Fibroblast of skin of back (primary cell): ENCODE data around the gene HDAC6.
"Not testable (repeated sequence)": the region's sequence is repeated elsewhere in the genome, so short reads cannot be mapped to it uniquely, and the experiment has no call there.

Source experiments
- DNase-seq: peaks from one replicate; pipeline ENCODE4 v3.0.0-alpha.2; 2013

Gene HDAC6

GRCh38 chrX:48826135-48826875, 24.4 kb downstream of the HDAC6 start, which contains the start of gene ERAS:
TSS of gene ERAS (plus strand) at chrX:48826513. CDS start at chrX:48829124, 2,611 bp downstream.
- DNase-seq, result no peak

DNA sequence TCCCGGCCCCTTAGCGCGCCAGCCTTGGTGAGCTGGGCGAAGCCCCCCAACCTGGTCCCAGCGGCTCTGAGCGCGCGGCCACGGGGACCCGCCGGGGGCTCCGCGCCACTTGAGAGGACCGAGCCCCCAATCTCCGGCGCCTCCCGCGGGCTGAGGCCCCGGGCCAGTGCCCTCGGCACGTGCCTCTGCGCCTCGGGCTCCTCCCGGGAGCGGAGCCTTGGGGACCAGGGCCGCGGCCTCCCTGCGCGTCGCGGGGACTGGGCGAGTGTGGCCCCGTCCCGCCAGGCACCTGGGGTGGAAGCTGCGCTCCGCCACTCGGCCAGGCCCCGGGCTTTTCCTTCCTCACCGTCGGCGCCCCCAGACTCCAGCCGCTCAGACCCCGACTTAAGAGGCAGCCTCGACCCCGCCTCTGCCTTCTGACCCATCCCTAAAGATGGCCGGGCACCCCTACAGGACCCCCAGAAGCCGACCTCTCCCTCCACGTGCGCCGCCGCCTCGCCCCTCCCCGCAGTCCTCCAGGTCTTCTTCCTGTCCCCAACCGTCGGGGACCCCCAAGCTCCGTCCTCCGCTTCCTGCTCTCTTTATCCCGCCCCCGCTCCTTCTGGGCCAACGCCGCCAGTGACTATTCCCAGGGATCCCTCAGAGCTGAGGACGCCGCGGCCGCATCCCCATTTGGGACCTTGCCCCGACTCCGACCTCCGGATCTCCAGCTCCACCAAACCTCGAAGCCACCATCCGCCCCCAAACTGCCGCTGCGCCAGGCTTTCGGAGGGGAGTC, 25.2 kb downstream of the HDAC6 start:
- DNase-seq, result no peak

DNA sequence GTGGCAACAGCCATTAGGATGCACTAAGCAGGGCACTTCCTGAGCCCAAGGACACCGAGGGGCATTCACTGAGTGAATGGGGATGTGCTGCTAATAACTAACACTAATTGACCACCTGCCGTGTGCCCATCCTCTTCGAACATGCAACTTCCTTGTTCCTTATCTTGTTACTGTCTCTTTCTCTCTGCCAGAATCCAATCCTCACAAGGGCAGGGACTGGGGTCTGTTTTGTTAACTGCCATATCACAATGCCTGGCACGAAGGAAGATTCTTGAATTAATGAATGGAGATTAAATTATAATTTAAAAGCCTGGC, 25.7 kb downstream of the HDAC6 start:
- no peak for DNase-seq

- no peak for DNase-seq
Observed at GRCh38 chrX:48829016-48829735, 27.3 kb downstream of the HDAC6 start.

DNA sequence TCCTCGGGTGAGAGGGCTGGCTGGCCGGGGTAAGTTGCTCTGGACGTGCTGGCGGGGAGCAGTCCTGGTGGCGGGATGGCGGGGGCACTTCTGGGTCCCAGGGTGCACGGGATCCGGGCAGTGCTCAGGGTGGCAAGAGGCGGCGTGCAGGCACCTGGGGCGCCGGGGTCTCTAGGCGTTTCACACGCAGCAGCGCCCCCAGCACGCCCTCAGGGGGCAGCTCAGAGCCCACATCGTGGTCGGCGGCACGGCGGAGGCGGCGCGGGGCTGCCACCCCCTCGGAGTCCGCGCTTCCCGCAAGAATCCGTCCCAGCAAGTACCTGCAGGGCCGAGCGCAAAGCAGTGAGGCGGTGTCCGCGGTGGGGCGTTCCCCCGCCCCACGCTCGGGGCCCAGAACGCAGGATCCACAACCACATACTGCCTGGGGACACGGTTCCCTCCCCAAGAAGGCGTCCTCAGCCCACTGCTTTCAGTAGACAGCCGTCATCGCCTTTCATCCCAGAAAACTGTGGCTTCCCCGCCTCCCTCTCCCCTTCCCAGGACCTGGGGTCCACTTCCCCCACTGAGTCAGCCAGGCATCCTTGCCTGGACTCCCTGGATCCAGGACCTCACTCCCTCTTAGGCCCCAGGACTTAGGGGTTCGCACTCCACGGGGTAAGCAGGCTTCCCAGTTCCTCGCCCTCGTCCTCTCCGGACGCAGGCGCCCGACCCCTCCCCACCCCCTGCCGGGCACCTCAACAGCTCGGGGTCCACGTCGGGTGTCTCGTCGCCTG, 29.5 kb downstream of the HDAC6 start:
- no peak for DNase-seq

DNA sequence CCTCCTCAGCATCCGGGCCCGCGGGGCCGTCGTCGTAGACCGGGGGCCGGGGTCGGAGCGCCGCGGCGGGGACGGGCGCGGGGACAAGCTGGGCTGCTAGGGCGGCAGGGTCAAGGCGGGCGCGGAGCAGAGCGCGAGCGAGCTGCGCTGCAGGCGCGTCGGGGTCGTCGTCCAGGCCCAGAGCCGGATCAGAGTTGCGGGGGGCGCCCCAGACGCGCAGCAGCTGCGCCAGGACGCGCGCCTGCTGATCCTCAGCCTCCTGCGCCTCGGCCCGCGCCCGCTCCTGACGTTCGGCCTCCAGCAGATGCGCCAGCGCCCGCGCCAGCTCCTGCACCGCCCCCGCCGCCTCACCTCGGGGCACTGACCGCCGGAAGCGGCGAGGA, 30.0 kb downstream of the HDAC6 start:
- no peak for DNase-seq

DNA sequence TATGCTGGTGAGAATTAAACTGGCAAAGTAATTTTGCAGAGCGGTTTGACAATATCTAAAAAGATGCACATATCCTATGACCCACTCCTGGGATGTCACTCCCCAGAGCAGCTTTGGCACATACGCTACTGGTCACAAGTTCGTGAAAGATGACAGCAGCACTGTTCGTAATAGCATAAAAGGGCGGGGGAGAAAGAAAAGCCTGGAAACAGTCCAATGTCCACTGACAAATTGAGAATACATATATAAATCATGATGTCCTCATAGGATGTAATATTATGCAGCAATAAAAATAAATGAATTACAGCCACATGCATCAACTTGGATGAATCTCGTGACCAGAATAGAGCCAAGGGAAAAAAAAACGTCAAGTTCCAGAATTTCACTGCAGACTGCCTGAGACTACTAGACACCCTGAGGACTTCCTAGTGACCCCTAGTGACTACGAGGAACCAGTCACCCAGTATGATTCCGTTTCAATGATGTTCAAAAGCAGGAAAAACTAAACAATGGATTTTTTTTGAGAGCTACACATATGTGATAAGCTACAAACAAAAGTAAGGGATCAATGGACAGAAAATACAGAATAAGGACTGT, 31.8 kb downstream of the HDAC6 start:
- no peak for DNase-seq

DNA sequence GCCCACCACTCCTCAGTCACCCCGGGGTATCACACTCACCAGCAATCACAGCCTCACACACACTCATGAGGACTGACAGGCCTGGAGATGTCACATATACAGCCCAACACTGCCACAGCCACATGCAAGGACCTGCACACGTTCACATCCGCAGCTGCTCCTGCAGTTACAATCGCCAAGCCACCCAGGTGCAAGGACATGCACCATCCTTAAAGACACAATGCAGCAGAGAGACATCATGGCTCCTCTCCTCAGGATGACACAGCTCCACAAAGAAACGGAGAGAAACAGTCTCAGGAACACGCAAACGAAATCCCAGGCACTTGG, 32.5 kb downstream of the HDAC6 start:
- DNase-seq, result no peak

DNA sequence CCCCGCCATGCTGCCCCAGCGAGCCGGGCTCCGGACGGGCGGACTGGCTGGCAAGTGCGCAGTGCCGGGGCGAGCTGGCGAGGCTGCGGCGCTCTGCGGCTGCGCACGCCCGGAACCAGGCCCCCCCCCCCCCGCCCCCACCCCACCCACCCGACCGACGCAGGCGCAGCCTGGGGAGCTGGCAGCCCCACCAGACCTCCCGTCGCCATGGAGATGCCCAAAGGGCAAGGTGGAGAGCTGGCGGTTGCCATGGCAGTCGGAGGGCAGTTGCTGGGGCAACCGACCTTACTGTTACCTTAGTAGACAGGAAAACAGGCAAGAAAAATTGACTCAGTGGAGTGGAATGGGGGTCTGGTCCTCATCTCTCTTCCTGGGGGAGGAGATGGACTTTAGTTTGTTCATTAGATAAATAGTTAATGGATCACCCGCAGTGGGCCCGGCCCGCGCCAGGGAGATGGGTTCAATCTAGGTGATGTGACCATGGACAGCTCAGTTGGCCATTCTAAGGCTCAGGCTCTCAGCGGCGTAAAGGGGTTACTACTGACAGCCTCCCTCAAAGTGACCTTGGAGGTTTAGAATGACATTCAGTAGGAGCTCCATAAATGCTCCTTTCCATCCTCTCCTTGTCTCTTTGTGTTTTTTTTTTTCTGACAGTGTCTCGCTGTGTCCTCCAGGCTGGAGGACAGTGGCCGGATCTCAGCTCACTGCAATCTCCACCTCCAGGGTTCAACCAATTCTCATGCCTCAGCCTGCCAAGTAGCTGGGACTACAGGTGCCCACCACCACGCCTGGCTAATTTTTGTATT, 33.9 kb downstream of the HDAC6 start, which contains the start of gene PCSK1N:
Gene PCSK1N, minus strand, starts transcription at position 87 of the 806 bp plus-strand sequence. Its CDS starts 78 bp downstream, at position 9.
- DNase-seq, result no peak

- no peak for DNase-seq
Observed at GRCh38 chrX:48839686-48840085, 37.8 kb downstream of the HDAC6 start.

DNA sequence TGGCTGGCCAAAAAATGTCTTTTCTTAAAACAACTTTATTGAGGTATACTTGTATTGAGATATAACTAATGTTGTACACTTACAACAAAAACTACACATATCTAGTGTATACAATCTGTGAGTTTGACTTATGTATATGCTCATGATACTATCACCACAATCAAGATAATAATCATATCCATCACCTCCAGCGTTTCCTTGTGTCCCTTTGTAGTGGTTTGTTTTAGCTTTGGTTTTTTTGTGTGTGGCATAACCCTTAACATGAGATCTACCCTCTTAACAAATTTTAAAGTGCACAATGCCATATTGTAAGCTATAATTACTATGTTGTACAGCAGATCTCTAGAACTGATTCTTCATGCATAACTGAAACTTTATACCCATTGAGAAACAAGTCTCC, 47.0 kb downstream of the HDAC6 start:
- no peak for DNase-seq

GRCh38 chrX:48852857-48853256, 51.0 kb downstream of the HDAC6 start:
- DNase-seq, result no peak

DNA sequence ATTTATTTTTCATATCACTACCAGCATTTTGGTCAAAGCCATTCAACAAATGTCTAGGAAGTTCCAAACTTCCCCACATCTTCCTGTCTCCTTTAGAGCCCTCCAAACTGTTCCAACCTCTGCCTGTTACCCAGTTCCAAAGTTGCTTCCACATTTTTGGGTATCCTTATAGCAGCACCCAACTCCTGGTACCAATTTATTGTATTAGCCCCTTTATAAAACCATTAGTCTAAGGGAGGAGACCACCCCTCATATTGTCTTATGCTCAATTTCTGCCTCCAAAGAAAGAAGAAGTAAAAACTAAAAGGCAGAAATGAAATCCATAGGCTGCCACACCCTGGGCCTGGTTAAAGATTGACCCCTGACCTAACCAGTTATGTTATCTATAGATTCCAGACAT, 51.6 kb downstream of the HDAC6 start:
- DNase-seq, result not testable (repeated sequence)

DNA sequence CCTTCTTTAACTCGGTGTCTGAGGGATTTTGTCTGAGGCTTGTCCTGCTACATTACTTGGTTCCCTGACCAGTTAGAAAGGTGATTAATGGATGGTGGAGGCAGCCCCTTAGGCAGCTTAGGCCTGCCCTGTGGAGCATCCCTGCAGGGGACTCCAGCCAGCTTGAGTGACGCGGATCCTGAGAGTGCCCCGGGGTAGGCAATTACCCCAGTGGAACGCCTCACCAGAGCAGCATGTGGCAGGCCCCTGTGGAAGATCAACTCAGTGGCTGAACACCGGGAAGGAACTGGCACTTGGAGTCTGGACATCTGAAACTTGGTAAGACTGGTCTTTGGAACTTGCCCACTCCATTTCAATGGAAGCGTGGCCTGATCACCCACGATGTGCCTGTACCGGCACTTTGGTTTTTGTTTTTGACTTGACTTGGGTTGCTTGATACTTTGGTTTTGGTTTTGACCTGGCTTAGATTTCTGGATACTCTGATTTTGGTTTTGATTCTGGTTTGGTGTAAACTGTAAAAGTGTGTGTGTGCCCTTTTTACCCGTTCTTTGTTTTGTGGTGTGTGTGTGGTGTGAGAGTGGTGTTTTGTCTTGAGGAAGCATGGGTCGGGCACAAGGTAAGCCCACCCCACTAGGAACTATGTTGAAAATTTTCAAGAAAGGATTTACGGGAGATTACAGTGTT, 52.4 kb downstream of the HDAC6 start:
- not testable (repeated sequence) for DNase-seq

DNA sequence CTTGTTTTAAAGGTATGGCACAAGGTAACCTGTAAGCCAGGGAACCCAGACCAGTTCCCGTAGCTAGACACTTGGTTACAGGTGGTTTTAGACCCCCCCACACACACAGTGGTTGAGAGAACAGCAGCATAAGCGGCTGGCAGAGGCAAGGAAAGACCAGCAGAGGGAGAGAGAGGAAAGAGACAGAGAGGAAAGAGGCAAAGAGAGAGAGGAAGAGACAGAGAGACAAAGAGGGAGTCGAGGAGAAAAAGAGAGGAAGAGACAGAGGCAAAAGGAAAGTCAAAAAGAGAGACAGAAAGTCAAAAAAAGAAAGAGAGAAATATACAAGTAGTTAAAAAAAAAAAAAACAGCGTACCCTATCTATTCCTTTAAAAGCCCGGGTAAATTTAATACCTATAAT, 53.0 kb downstream of the HDAC6 start:
- no peak for DNase-seq

DNA sequence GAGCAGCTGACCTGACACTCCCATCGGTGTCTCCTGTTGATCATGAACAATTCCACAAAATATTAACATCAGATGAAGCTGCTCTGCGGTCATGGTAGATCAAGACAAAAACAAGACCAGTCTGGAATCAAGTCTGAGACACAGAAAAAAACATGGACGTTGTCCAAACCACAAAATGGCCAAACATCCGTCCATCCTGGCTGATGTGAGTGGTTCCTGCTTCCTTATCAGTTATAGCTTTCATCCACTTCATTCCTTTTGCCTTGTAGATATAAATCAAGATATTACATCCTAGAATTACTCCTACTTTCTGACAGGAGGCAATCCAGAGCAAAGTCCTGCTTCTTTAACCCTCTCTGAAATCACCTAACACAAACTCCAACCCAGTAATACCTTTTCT, 62.3 kb downstream of the HDAC6 start:
- peak; percentile 17 for DNase-seq

- not testable (repeated sequence) for DNase-seq
Observed at GRCh38 chrX:48872017-48872416, 70.2 kb downstream of the HDAC6 start.
